Adrenal gland (tissue), 12 donors: ENCODE data around the gene RPL12. TPM values are rescaled to one million over a fixed set of nuclear protein-coding genes. Genes with fewer than 3 reads are reported as not detected.

ENCODE experiments used
- DNase-seq, 7 donors: peaks; one replicate each; pipeline ENCODE4 v3.0.0-alpha.2; 2019 to 2020
- H3K27ac ChIP-seq, 5 donors: fragments of 200-600 bp; sonication (generic) in 4 of 5; 1 replicate in 3 of 5; 2 replicates in 2 of 5; pipeline versions ENCODE4 v1.5.1 to v1.8.0; 2016 to 2020; ENCODE audit warnings: mild to moderate bottlenecking in 1 of 5
- H3K27me3 ChIP-seq: fragments of 200-600 bp; 2 replicates; pipeline ENCODE4 v1.8.0; 2021
- H3K36me3 ChIP-seq, 2 donors: fragments of 200-600 bp; replicated peaks in 1 of 2; 1 replicate in 1 of 2; 2 replicates in 1 of 2; pipeline versions ENCODE4 v1.5.1 to v1.8.0; 2018 to 2022
- H3K4me1 ChIP-seq, 2 donors: fragments of 200-600 bp; replicated peaks in 1 of 2; 1 replicate in 1 of 2; 2 replicates in 1 of 2; pipeline versions ENCODE4 v1.5.1 to v1.8.0; 2018 to 2021
- H3K4me3 ChIP-seq, 4 donors: fragments of 200-600 bp; sonication (generic) in 3 of 4; one replicate each; pipeline ENCODE4 v1.5.1; 2016 to 2018
- H3K9me3 ChIP-seq, 3 donors: fragments of 200-600 bp; sonication (generic) in 1 of 3; replicated peaks in 1 of 3; 1 replicate in 2 of 3; 2 replicates in 1 of 3; pipeline versions ENCODE4 v1.5.1 to v1.8.0; 2016 to 2021
- POLR2A ChIP-seq, 2 donors: fragments of 450-650 bp; IDR thresholded peaks; one replicate each; pipeline ENCODE4 v1.6.1; 2017; ENCODE audit warnings: antibody characterized with exemption in 2 of 2, mild to moderate bottlenecking in 2 of 2, moderate library complexity in 1 of 2
- WGBS, 4 donors: extraction: QIAGEN DNeasy Blood & Tissue Kit in 2 of 4; methylation state at CpG; one replicate each; pipeline versions ENCODE4 v1.1.5 to v1.1.7; 2013 to 2017; 5-methylcytosine and 5-hydroxymethylcytosine counted together
- intact Hi-C, 2 donors: fragments of 100-400 bp; cut with DNase I; formaldehyde crosslinking; loops; one replicate each; pipeline versions ENCODE4 v1.14.1 to v1.15.0; 2022 to 2023
- polyA plus RNA-seq, 3 donors: library from polyadenylated mRNA; stranded (reverse); fragments of 200-250 nt in 2 of 3; fragments of 350-450 nt in 1 of 3; fragmentation: Illumina TruSeq in 1 of 3; extraction: RNeasy Lipid Tissue Mini Kit (QIAGEN cat#74804) in 1 of 3; gene quantifications; one replicate each; pipeline ENCODE4 v1.2.3, GENCODE V29; 2013 to 2014
- total RNA-seq, 9 donors: library from RNA; depleted of rRNA in 4 of 9; stranded (reverse); fragments of >200 nt in 4 of 9; fragments of 120-200 nt in 1 of 9; fragmentation: NEBNext Ultra II Directional in 1 of 9; extraction: Animal tissue kit (Norgen Biotek cat#: 25700) in 1 of 9; gene quantifications; one replicate each; pipeline versions ENCODE4 v1.1.0 to v1.2.4, GENCODE V29; 2013 to 2023
- TF ChIP-seq, protein P1 (sequence below), 6 experiments: fragments of 450-650 bp in 4 of 6; fragments of 200-600 bp in 2 of 6; sonication (generic) in 1 of 6; IDR thresholded peaks; 1 replicate in 5 of 6; 2 replicates in 1 of 6; pipeline versions ENCODE4 v1.5.1 to v1.8.0; 2016 to 2021; ENCODE audit warnings: antibody characterized with exemption in 6 of 6, mild to moderate bottlenecking in 2 of 6, moderate library complexity in 1 of 6
- donor health status: healthy with polysubstance abuse.
- donor health status: Bipolar disorder and iron deficiency.
- donor health status: DM: yes; HTN: yes; CAD: no.
- donor health status: DM: no; HTN: no; CAD: no.
- donor health status: DM: no; HTN: no; CAD: no.
- donor health status: DM: yes; HTN: yes; CAD: no.

RPL12 gene
- total and polyA plus RNA-seq, 12 donors, result 879 to 4,212 (median 1,523) TPM

GRCh38 chr9:127455324-127455992, 4.3 kb upstream of the RPL12 start:
- no peaks in the 10 kb centered on the region for H3K9me3 ChIP-seq
- H3K4me3 ChIP-seq, result no peak overlapping the region
- DNase-seq, result peak in 1 of 7 donors; percentile 37
- peaks cover 8 to 11% of the 10 kb centered on the region in 2 donors for H3K4me1 ChIP-seq
- peaks cover 0 to 42% of the 10 kb centered on the region in 2 donors for H3K36me3 ChIP-seq
- TF ChIP-seq, protein P1, sequence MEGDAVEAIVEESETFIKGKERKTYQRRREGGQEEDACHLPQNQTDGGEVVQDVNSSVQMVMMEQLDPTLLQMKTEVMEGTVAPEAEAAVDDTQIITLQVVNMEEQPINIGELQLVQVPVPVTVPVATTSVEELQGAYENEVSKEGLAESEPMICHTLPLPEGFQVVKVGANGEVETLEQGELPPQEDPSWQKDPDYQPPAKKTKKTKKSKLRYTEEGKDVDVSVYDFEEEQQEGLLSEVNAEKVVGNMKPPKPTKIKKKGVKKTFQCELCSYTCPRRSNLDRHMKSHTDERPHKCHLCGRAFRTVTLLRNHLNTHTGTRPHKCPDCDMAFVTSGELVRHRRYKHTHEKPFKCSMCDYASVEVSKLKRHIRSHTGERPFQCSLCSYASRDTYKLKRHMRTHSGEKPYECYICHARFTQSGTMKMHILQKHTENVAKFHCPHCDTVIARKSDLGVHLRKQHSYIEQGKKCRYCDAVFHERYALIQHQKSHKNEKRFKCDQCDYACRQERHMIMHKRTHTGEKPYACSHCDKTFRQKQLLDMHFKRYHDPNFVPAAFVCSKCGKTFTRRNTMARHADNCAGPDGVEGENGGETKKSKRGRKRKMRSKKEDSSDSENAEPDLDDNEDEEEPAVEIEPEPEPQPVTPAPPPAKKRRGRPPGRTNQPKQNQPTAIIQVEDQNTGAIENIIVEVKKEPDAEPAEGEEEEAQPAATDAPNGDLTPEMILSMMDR (IDR thresholded peaks at IDR 0.05), result peak in 4 of 6 experiments; percentile 23 to 26 (median 26)
- no peak for TF ChIP-seq POLR2A (IDR thresholded peaks at IDR 0.05)
- WGBS, 4 donors, result 42 to 61% (median 56%) methylated on average over 6 of the region's 6 CpGs
- no peaks in the 10 kb centered on the region for H3K27me3 ChIP-seq
- no peak overlapping the region for H3K27ac ChIP-seq
- intact Hi-C loops, result no loop called here

DNA sequence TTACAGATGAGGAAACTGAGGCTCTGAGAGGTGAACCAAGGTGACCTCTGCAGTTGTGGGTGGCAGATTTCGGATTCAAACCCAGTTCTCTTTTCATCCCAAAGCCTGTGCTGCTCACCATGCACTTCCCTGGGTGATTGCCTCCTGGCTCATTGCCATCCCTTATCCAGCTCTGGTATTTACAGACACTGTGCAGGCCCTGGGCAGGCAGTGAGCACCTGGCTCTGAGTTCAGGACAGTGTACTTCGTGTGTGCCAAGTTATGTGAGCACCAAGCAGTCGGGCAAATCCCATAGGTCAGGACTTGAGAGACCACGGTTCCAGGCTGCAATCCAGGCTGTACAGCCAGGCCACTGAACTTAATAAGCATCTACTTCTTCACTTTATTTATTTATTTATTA, 1.5 kb upstream of the RPL12 start:
- Histone ChIP-seq H3K4me1 (peaks cover 16 to 38% of the 10 kb centered on the region in 2 donors), H3K27ac (no peak overlapping the region), H3K36me3 (peaks cover 0 to 44% of the 10 kb centered on the region in 2 donors), H3K9me3 (no peaks in the 10 kb centered on the region), H3K27me3 (no peaks in the 10 kb centered on the region), H3K4me3 (no peak overlapping the region)
- DNase-seq, result peak; percentile 40 to 78 (median 65)
- intact Hi-C loops, result no loop called here
- WGBS, 4 donors, result 57 to 82% (median 74%) methylated on average over 4 of the region's 4 CpGs
- TF ChIP-seq, protein P1 (IDR thresholded peaks at IDR 0.05), result no peak
- TF ChIP-seq POLR2A (IDR thresholded peaks at IDR 0.05), result no peak

DNA sequence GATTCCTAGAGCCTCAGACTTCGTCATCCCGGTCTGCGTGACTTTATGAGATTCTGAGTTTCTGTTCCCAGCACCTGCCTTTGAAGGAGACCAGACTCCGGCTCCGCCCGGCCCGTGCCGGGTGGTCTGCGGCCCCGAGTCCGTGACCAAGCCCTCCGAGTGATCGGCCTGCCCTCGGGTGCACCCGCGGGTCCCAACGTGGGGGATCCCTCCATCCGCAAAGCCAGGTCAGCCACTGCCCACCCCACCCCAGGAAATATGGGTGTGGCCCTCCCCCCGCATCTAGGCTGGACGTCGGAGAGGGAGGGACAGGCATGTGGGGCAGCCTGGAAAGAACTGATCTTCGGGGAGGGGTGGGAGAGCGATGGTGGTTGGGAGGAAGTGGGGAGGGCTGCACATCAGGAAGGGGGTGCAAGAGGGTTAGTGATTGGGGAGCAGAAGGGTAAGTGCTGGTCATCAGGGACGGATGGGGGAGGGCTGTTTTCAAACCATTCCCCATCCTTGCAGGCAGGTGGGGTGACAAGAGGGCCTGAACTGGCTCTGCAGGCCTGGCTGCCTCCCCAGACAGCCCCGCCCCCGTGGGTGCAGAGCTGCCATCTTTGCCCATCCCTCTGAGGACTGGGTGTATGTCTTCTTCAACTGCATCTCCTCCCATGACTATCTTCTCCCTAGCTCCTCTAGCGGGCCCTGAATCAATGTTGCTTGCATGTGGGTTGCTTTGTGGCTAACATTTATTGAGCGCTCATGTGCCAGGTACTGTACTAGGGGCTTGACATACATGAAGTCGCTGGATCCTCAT, 851 bp upstream of the RPL12 start:
- H3K27ac ChIP-seq, result peak overlapping the region; percentile 87 to 93 (median 93)
- H3K27me3 ChIP-seq, result no peaks in the 10 kb centered on the region
- no peaks in the 10 kb centered on the region for H3K9me3 ChIP-seq
- peak overlapping the region; percentile 31 to 76 (median 58) for H3K4me3 ChIP-seq
- intact Hi-C loops, result no loop called here
- TF ChIP-seq, protein P1 (IDR thresholded peaks at IDR 0.05), result no peak
- TF ChIP-seq POLR2A (IDR thresholded peaks at IDR 0.05), result no peak
- peaks cover 16 to 38% of the 10 kb centered on the region in 2 donors for H3K4me1 ChIP-seq
- H3K36me3 ChIP-seq, result peaks cover 0 to 44% of the 10 kb centered on the region in 2 donors
- DNase-seq, result peak in 6 of 7 donors; percentile 45 to 68 (median 52)
- WGBS, 4 donors, result 12 to 19% (median 16%) methylated on average over 12 to 29 of the region's 29 CpGs

DNA sequence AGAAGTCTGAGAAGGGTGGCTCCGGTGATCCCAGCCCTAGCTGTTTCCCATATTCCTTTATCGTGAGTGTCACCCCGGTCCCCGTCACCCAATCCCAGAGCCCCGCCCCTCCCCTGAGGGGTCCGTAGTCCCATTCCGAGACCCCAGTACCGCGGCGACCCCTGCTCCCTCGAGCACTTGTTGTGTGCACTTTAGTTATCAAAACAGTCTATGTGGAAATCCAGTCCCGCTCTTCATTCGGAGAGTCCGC, 327 bp upstream of the RPL12 start:
- intact Hi-C loops, result no loop called here
- Histone ChIP-seq H3K27me3 (no peaks in the 10 kb centered on the region), H3K36me3 (peaks cover 0 to 49% of the 10 kb centered on the region in 2 donors), H3K27ac (peak overlapping the region; percentile 87 to 93 (median 93)), H3K9me3 (no peaks in the 10 kb centered on the region), H3K4me3 (peak overlapping the region; percentile 31 to 76 (median 58)), H3K4me1 (peaks cover 16 to 38% of the 10 kb centered on the region in 2 donors)
- TF ChIP-seq, protein P1 (IDR thresholded peaks at IDR 0.05), result no peak
- TF ChIP-seq POLR2A (IDR thresholded peaks at IDR 0.05), result no peak
- no peak for DNase-seq
- WGBS, 4 donors, result 0 to 3% (median 0%) methylated on average over 1 to 14 of the region's 14 CpGs
